ENCODE measurements around the gene GLYAT.

DNA sequence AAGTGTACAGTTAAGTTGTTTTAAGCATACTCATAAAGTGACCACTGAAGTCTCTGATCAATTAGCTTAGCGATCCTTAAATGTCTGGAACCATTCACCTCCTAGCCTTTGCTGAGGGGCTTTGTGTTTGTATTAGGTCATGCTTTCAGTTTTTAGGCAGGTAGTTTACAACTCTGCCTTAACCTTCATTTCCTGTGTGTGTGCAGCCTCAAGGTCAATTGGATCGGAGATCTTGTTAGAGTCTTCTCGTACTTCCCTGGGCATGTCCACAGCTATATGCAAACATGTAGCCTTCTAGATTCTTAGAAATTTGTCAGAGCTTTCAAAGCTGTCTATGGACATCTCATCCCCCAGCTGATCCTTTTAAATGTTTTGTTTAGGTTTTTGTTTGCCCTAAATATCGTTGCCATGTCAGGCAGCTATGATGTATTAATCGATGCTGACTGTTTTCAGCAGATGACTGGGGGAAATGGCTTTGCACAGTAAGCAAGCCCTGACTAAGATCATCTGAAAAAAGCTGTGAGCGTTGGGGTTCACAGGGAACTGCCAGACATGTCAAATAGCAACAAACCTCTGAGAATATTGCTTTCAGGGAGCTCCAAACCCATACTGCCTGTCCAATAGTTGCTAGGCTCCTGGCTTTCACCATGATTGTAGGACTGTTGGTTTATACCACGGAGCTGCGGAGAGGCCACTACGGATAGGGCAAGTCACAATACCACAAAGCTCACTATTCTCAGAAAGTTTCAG is 45.6 kb downstream of the GLYAT start:
- no peak for TF ChIP-seq CTCF (IDR thresholded peaks at IDR 0.05; ENCODE audit: low read depth, low read length)
- TF ChIP-seq POLR2A (IDR thresholded peaks at IDR 0.05; ENCODE audit: extremely low read depth, insufficient read length): no peak
- TF ChIP-seq MYC (IDR thresholded peaks at IDR 0.05; ENCODE audit: low read depth, low read length): no peak

Data from NB4 (cell line).